Measurements from ENCODE around the gene DCDC2C.

DCDC2C gene

GRCh38 chr2:3666613-3666975 lies 36.8 kb upstream of the DCDC2C start:
- Histone ChIP-seq H3K4me1 (ENCODE audit: insufficient read depth, low read length) (no peaks in the 10 kb centered on the region), H3K4me3 (ENCODE audit: low read depth in 1 of 2, low read length in 2 of 2) (no peak overlapping the region), H3K79me2 (ENCODE audit: insufficient read depth, low read length) (no peaks in the 10 kb centered on the region), H2AFZ (ENCODE audit: low read depth, low read length) (no peak overlapping the region), H3K27ac (ENCODE audit: low read length) (no peak overlapping the region), H3K4me2 (ENCODE audit: insufficient read depth, low read length) (no peak overlapping the region), H3K36me3 (ENCODE audit: insufficient read depth, low read length) (no peaks in the 10 kb centered on the region), H4K20me1 (ENCODE audit: insufficient read depth, low read length) (no peaks in the 10 kb centered on the region), H3K9me3 (ENCODE audit: insufficient read depth, low read length, severe bottlenecking) (no peaks in the 10 kb centered on the region), H3K27me3 (ENCODE audit: insufficient read depth, low read length, poor library complexity) (peaks cover 2% of the 10 kb centered on the region), H3K9ac (ENCODE audit: low read depth, low read length) (no peak overlapping the region)
- ATAC-seq (ENCODE audit: insufficient read depth, low read depth) = no peak
- TF ChIP-seq EZH2 (IDR thresholded peaks at IDR 0.05; ENCODE audit: borderline replicate concordance, low read depth, low read length, severe bottlenecking) (no peak), CTCF (IDR thresholded peaks at IDR 0.05; ENCODE audit: borderline replicate concordance, extremely low read depth, low read length, poor library complexity, severe bottlenecking) (no peak)
- no peak for DNase-seq

GRCh38 chr2:3667151-3667631 lies 36.2 kb upstream of the DCDC2C start:
- TF ChIP-seq CTCF (IDR thresholded peaks at IDR 0.05; ENCODE audit: borderline replicate concordance, extremely low read depth, low read length, poor library complexity, severe bottlenecking) = no peak
- TF ChIP-seq EZH2 (IDR thresholded peaks at IDR 0.05; ENCODE audit: borderline replicate concordance, low read depth, low read length, severe bottlenecking) = no peak
- no peak overlapping the region for H3K9ac ChIP-seq (ENCODE audit: low read depth, low read length)
- no peak overlapping the region for H3K4me2 ChIP-seq (ENCODE audit: insufficient read depth, low read length)
- DNase-seq = no peak
- H3K4me1 ChIP-seq (ENCODE audit: insufficient read depth, low read length) = no peaks in the 10 kb centered on the region
- no peaks in the 10 kb centered on the region for H3K9me3 ChIP-seq (ENCODE audit: insufficient read depth, low read length, severe bottlenecking)
- peaks cover 2% of the 10 kb centered on the region for H3K27me3 ChIP-seq (ENCODE audit: insufficient read depth, low read length, poor library complexity)
- H4K20me1 ChIP-seq (ENCODE audit: insufficient read depth, low read length) = no peaks in the 10 kb centered on the region
- no peak overlapping the region for H3K27ac ChIP-seq (ENCODE audit: low read length)
- no peaks in the 10 kb centered on the region for H3K79me2 ChIP-seq (ENCODE audit: insufficient read depth, low read length)
- no peak overlapping the region for H2AFZ ChIP-seq (ENCODE audit: low read depth, low read length)
- ATAC-seq (ENCODE audit: insufficient read depth, low read depth) = no peak
- H3K36me3 ChIP-seq (ENCODE audit: insufficient read depth, low read length) = no peaks in the 10 kb centered on the region
- H3K4me3 ChIP-seq (ENCODE audit: low read depth in 1 of 2, low read length in 2 of 2) = no peak overlapping the region

GRCh38 chr2:3669656-3670055 lies 33.7 kb upstream of the DCDC2C start:
- H3K9ac ChIP-seq (ENCODE audit: low read depth, low read length) = no peak overlapping the region
- TF ChIP-seq EZH2 (IDR thresholded peaks at IDR 0.05; ENCODE audit: borderline replicate concordance, low read depth, low read length, severe bottlenecking) (no peak), CTCF (IDR thresholded peaks at IDR 0.05; ENCODE audit: borderline replicate concordance, extremely low read depth, low read length, poor library complexity, severe bottlenecking) (no peak)
- no peaks in the 10 kb centered on the region for H3K4me1 ChIP-seq (ENCODE audit: insufficient read depth, low read length)
- H3K27me3 ChIP-seq (ENCODE audit: insufficient read depth, low read length, poor library complexity) = peaks cover 2% of the 10 kb centered on the region
- no peak overlapping the region for H3K4me3 ChIP-seq (ENCODE audit: low read depth in 1 of 2, low read length in 2 of 2)
- no peaks in the 10 kb centered on the region for H4K20me1 ChIP-seq (ENCODE audit: insufficient read depth, low read length)
- no peak overlapping the region for H2AFZ ChIP-seq (ENCODE audit: low read depth, low read length)
- no peaks in the 10 kb centered on the region for H3K36me3 ChIP-seq (ENCODE audit: insufficient read depth, low read length)
- no peak for DNase-seq
- H3K4me2 ChIP-seq (ENCODE audit: insufficient read depth, low read length) = no peak overlapping the region
- H3K27ac ChIP-seq (ENCODE audit: low read length) = no peak overlapping the region
- no peaks in the 10 kb centered on the region for H3K79me2 ChIP-seq (ENCODE audit: insufficient read depth, low read length)
- no peak for ATAC-seq (ENCODE audit: insufficient read depth, low read depth)
- H3K9me3 ChIP-seq (ENCODE audit: insufficient read depth, low read length, severe bottlenecking) = no peaks in the 10 kb centered on the region

GRCh38 chr2:3670376-3670775 lies 33.0 kb upstream of the DCDC2C start:
- Histone ChIP-seq H3K27ac (ENCODE audit: low read length) (no peak overlapping the region), H4K20me1 (ENCODE audit: insufficient read depth, low read length) (no peaks in the 10 kb centered on the region), H3K4me1 (ENCODE audit: insufficient read depth, low read length) (no peaks in the 10 kb centered on the region), H3K9ac (ENCODE audit: low read depth, low read length) (no peak overlapping the region), H3K4me2 (ENCODE audit: insufficient read depth, low read length) (no peak overlapping the region), H2AFZ (ENCODE audit: low read depth, low read length) (no peak overlapping the region), H3K4me3 (ENCODE audit: low read depth in 1 of 2, low read length in 2 of 2) (no peak overlapping the region), H3K36me3 (ENCODE audit: insufficient read depth, low read length) (no peaks in the 10 kb centered on the region), H3K79me2 (ENCODE audit: insufficient read depth, low read length) (no peaks in the 10 kb centered on the region), H3K27me3 (ENCODE audit: insufficient read depth, low read length, poor library complexity) (peaks cover 2% of the 10 kb centered on the region), H3K9me3 (ENCODE audit: insufficient read depth, low read length, severe bottlenecking) (no peaks in the 10 kb centered on the region)
- ATAC-seq (ENCODE audit: insufficient read depth, low read depth) = no peak
- no peak for TF ChIP-seq EZH2 (IDR thresholded peaks at IDR 0.05; ENCODE audit: borderline replicate concordance, low read depth, low read length, severe bottlenecking)
- no peak for TF ChIP-seq CTCF (IDR thresholded peaks at IDR 0.05; ENCODE audit: borderline replicate concordance, extremely low read depth, low read length, poor library complexity, severe bottlenecking)
- DNase-seq = no peak
